GM15510 (cell line): ENCODE results near the gene ANKFN1.

Experiments used
- POLR2A ChIP-seq: IDR thresholded peaks from 3 replicates; pipeline ENCODE4 v1.6.1; 2011; ENCODE audit warnings: borderline replicate concordance; ENCODE audit not compliant: insufficient read length; ENCODE audit errors: extremely low read depth

Gene ANKFN1

DNA sequence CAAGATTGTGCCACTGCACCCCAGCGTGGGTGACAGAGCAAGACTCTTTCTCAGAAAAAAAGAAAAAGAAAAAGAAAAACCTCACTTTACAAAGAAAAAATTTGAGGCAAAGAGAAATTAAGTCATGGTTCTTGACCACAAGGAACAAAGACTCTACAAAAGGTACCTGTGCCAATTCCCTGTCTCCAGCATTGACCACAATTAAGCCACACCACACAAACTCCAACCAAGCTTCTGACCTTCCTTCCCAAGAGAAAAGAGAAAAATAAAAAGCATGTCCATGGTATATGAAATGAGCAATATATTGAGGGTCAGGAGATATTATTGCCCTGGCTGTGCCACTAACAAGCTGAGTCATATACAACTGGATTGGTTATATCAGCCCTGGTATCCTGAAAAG lies 293.9 kb downstream of the ANKFN1 start:
- no peak for TF ChIP-seq POLR2A

DNA sequence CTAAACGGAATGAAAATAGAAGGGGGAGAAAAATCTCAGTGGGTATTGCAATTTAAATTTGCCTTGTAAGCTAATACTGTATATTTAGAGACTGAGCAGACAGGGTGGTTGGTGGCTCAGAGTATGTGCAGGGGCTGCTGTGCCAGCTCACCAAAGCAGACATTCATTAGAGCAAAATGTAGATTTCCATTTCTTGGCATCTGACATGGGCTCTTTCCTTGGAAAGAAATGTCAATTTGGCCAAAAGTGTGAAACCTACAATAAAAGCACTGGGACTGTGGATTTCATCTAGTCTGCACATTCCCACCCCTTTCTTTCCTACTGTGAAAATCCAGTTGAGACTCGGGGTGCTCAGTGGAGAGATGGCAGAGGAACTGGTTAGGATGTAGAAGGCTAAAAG lies 295.1 kb downstream of the ANKFN1 start:
- TF ChIP-seq POLR2A, result no peak

DNA sequence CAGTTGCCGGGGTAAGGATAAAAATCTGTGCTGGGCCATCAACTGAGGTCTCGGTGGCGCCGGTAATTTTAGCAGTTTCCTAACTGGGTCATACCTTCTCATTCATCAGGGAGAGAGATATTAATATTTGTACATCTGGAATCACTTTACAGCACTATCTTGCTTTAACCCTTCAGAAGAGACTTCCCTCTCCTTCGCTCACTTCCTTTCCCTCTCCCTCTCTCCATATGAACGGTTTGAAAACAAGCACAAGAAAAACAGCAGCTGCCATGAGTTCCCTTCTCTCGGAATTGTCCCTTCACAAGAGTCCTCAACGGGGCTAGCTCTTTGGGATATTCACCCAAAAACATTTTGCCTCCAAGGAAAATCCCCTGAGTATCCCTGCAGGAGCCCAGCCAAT lies 295.9 kb downstream of the ANKFN1 start:
- no peak for TF ChIP-seq POLR2A

DNA sequence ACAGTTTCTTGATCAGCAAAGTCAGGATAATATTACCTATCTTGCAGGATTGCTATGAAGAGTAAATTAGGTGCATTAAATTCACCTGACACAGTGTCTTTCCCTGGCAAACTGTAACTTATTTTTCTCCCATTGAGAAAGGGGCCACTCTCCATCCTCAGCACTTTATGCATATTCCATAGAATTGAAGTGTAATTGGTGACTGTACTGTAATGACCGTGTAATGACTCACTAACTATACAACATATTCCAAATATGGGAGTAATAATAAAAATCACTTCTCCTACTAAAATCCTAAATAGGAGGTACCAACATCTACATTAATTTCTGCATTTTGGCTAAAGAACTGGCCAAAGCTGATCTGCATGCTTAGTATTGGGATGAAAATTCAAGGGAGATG lies 298.4 kb downstream of the ANKFN1 start:
- no peak for TF ChIP-seq POLR2A

DNA sequence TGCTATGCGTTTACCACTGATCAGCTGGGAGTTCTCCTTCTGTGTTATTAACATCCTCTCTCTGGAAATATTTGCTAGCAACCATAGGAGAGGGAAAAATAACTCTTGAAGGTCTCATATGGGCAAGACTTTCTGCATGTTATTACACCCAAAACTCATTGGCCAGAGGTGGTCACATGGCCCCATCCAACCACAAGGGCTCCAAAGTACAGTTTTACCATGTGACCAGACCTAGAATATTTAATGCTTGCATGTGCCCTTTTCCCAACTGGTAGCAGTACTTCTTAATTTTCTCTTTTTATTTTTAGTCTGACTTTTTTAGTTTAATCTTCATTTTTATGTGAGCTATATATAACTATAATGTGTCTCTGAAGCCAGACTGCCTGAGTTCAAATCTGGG lies 299.2 kb downstream of the ANKFN1 start:
- TF ChIP-seq POLR2A, result no peak

DNA sequence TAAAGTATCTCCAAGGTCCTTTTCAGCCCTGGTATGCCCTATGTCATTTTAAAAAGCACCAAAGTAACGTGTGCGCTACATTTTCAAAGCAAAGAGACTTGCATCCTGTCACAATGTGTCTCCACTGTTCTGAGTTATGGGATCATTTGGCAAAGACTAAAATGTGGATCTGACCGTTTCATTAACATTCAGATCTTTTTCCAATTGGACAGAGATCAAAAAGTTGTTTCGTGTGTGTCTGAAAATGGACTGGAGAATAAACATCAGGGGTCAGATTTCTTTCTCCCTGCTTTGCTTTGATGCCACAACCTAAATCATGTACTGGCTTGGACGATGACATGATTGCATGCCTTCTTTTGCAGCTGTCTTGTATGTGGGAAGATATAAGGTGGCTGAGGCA lies 304.2 kb downstream of the ANKFN1 start:
- no peak for TF ChIP-seq POLR2A

DNA sequence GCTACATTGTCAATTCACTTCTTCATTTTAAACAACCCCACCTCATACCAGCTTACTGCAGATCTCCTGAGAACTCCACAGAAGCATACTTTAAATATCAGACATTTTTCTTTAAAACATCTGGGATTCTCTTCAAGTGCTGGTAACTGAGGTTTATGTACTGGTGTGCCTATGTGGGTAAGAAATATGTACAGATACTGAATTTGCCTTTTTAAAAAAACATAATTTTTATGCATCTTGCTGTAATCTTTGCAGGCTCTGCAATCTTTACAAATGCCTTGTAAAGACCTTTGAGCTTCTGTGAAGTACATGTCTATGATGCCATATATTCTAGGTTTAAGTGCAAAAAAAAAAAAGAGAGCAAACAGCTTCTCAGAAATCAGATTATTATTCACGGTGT lies 312.6 kb downstream of the ANKFN1 start:
- no peak for TF ChIP-seq POLR2A

DNA sequence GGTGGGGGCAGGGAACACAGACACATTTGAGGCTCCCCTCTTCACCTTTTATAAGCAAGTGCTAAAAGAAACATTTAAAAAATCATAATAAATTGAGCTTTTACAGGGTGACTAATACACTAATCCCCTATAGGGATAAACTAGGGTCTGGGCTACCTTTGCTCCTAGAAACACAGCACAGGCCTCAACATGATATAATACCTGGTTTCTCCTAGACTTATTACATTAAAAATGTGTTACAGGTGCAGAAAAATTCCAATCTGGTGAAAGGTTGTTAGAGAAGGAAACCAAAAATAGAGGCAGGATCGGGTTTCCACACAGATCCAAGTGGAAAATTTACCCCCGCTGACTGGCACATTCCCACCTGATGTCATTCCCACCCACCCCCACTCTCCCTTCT lies 315.6 kb downstream of the ANKFN1 start:
- TF ChIP-seq POLR2A, result no peak

DNA sequence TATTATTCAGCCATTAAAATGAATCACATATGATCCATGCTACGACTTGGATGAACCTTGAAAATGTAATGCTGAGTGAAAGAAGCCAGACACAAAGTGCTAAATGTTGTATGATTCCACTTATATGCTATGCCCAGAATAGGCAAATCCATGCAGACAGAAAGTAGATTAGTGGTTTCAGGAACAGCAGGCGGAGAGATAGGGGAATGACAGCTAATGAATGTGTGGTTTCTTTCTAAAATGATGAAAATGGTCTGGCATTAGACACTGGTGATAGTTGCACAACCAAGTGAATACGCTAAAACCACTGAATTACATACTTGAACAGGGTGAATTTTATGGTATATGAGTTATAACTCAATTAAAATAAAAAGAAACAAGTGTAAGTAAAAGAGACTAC lies 318.4 kb downstream of the ANKFN1 start:
- TF ChIP-seq POLR2A, result no peak

DNA sequence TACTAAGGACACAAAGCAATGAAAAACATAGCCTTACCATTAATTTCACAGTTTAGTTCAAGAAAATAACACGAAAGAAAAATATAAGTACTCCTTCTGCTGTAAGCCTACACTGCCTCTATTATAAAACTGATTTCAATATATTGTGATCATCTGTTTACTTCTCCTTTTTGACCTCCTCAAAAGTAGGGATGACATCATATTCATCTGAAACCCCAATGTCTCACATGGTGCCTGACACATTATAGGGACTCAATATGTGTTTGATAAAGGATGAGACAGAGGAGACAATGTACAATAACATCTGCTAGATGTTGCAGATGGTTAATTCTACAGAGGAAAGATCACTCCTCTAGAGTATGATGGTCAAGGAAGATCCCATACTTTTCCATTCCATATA lies 321.8 kb downstream of the ANKFN1 start:
- no peak for TF ChIP-seq POLR2A

DNA sequence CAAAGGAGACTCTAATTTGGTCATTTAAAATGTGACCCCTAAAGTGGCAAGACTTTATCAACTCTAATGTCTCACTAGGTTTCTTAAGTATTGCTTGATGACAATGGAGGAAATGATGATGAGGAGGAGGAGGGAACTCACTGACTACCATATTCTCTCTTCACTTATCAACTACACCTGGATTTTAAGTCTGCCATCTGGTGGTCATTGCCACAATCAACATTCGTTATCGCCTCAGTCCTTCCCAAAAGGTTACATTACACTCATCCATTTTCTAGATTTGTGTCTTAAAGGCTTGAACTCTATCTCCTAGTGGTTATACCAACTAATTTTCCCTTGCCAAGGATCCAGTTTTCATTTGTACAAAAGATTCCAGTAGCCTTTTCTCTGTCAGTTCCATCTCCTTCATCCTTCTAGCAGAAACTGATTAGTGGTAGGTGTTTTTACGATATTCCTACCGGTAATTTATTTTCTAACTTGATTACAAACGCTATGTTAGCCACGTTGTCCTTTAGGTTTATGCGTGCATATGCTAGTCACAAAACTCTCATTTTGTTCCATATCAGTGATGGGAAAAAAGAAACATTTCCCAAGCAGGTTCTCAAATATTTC lies 325.7 kb downstream of the ANKFN1 start:
- no peak for TF ChIP-seq POLR2A

DNA sequence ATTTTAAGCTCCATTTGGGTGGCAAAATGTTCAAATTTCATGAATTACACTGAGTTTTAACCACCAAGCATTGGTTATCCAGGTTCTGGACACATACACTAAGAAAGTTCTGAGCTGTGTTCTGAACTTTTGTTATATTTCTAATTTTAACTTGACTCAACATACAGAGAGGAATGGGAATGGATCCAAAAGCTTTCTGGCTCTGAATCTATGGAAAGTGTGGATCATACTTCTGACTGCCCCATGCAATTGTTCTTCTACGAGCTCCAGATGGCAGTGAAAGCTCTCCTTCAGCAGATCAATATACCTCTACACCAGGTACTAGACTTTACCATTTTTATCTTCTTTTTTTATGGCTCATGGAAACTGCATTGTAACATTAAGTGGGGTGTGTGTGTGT lies 327.2 kb downstream of the ANKFN1 start:
- TF ChIP-seq POLR2A, result no peak

DNA sequence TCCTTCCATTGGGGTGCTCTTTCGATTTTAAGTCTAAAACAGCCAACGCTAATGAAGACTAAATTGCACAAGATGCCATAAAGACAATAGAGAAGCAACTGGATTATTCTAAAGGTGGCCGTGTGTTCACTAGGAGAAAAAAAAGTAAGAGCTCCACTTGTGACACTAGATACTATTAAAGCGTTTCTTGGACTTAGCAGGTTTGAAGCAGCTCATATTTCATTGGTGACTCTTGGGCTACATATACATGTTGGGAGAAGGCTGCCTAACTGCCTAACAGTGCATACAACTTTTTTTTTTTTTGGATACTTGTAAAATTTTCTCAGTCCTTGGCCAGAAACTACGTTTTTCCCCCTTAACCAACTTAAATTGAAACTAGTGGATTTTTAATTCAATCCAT lies 328.4 kb downstream of the ANKFN1 start:
- TF ChIP-seq POLR2A, result no peak

DNA sequence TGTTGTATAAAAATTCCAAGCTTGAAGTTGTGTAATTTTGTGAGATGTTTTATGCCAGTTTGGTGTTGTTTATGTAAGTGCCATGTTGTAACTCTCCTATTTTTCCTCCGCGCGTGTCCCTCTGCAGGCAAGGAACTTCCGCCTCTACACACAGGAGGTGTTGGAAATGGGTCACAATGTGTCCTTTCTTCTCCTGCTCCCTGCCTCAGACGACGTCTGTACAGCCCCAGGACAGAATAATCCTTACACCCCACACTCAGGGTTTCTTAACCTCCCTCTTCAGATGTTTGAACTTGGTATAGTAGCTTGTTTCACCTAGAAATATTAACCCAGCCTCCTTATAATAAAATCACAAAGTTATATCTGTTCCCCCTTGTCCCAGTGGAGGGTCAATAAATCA lies 329.0 kb downstream of the ANKFN1 start:
- TF ChIP-seq POLR2A, result no peak

DNA sequence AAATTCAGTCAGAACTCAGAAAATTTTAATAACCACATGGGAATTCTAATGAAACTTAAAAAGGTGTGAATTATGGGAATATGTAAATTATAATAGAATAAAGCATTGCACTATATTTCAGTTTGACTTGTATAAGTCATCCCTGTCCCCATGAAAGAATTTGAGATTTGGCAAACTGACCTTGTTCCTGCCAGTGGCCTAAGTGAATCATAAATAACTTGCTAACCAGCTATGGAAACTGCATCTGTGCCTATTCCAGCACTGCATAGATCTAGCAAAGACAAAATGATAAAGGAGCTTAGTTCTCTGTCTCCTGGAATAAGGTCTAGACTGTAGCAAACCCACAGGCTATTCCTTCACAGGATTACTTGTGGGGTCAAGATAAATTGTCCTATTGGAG lies 333.5 kb downstream of the ANKFN1 start:
- TF ChIP-seq POLR2A, result no peak

DNA sequence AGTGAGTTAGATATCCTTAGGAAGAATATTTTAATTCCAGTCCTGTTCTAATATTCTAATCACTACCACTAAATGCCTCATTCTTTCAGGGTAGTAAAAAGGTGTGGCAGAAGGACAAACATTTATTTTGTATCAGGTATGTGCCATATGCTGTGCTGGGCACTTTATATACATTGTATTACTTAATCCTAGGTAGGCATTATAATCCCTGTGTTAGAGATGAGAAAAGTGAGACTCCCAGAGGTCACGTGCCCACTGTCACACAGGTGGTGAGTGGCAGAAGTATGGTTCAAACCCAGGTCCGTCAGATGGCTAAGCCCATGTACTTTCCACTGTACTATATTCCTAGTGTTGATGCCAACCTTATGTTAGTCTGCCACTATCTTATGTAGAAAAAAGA lies 335.5 kb downstream of the ANKFN1 start:
- TF ChIP-seq POLR2A, result no peak

DNA sequence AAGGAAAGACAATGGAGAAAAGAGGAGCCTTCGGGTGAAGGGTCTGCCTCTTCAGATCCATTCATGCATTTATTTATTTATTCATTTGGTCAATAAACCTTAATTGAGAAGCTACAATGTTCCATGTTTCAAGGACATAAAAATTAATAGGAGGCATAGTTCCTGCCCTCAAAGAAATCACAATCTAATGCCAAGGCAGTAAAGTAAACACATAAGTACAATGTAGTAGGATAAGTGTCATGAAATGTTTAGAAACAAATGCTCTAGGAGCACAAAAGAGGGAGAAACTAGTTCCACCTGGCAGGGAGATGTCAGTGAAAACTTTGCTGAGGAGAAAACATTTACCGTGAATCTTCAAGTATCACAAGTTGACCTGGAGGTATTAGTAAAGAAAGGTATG lies 336.7 kb downstream of the ANKFN1 start:
- TF ChIP-seq POLR2A, result no peak
